GM23248 (cell line): ENCODE data around the gene TSPAN9. TPM values are rescaled to one million over a fixed set of nuclear protein-coding genes. Genes with fewer than 3 reads are reported as not detected.

Source experiments
- DNase-seq: peaks from one replicate; pipeline ENCODE4 v3.0.0-alpha.2; 2015
- H2AFZ ChIP-seq: fragments of 200-600 bp; sonication (generic); 2 replicates; pipeline ENCODE4 v1.6.1; 2016; ENCODE audit warnings: antibody characterized with exemption
- H3F3A ChIP-seq: fragments of 200-600 bp; sonication (generic); 2 replicates; pipeline ENCODE4 v1.6.1; 2016; ENCODE audit warnings: mild to moderate bottlenecking, antibody characterized with exemption, mixed run types; ENCODE audit not compliant: insufficient read depth
- H3K27ac ChIP-seq: fragments of 200-600 bp; sonication (generic); 2 replicates; pipeline ENCODE4 v1.5.1; 2016; ENCODE audit warnings: mild to moderate bottlenecking
- H3K27me3 ChIP-seq: fragments of 200-600 bp; sonication (generic); replicated peaks from 2 replicates; pipeline ENCODE4 v1.6.1; 2016; ENCODE audit warnings: mild to moderate bottlenecking; ENCODE audit not compliant: insufficient read depth
- H3K36me3 ChIP-seq: fragments of 200-600 bp; sonication (generic); 2 replicates; pipeline ENCODE4 v1.6.1; 2016; ENCODE audit warnings: low read depth, mild to moderate bottlenecking
- H3K4me1 ChIP-seq: fragments of 200-600 bp; sonication (generic); 2 replicates; pipeline ENCODE4 v1.6.1; 2016; ENCODE audit warnings: mild to moderate bottlenecking; ENCODE audit not compliant: insufficient read depth
- H3K4me2 ChIP-seq: fragments of 200-600 bp; sonication (generic); one replicate; pipeline ENCODE4 v1.6.1; 2016; ENCODE audit warnings: mild to moderate bottlenecking; ENCODE audit not compliant: unreplicated experiment
- H3K4me3 ChIP-seq: fragments of 200-600 bp; sonication (generic); 2 replicates; pipeline ENCODE4 v1.5.1; 2016; ENCODE audit warnings: mild to moderate bottlenecking
- H3K79me2 ChIP-seq: fragments of 200-600 bp; sonication (generic); 2 replicates; pipeline ENCODE4 v1.6.1; 2016; ENCODE audit warnings: mild to moderate bottlenecking; ENCODE audit not compliant: insufficient read depth
- H3K9ac ChIP-seq: fragments of 200-600 bp; sonication (generic); 2 replicates; pipeline ENCODE4 v1.6.1; 2016; ENCODE audit warnings: mild to moderate bottlenecking
- H3K9me2 ChIP-seq: fragments of 200-600 bp; sonication (generic); 2 replicates; pipeline ENCODE4 v1.6.1; 2016; ENCODE audit warnings: mixed run types, mild to moderate bottlenecking, moderate library complexity; ENCODE audit not compliant: insufficient read depth
- H3K9me3 ChIP-seq: fragments of 200-600 bp; sonication (generic); one replicate; pipeline ENCODE4 v1.6.1; 2017; ENCODE audit warnings: low read depth
- H4K20me1 ChIP-seq: fragments of 200-600 bp; sonication (generic); 2 replicates; pipeline ENCODE4 v1.6.0; 2016; ENCODE audit not compliant: insufficient read depth
- EZH2 ChIP-seq: fragments of 200-600 bp; sonication (generic); IDR thresholded peaks from 2 replicates; pipeline ENCODE4 v1.6.1; 2018; ENCODE audit warnings: antibody characterized with exemption, mild to moderate bottlenecking; ENCODE audit not compliant: insufficient read depth, poor library complexity, severe bottlenecking
- EZH2phosphoT487 ChIP-seq: fragments of 200-600 bp; sonication (generic); IDR thresholded peaks from 2 replicates; pipeline ENCODE4 v1.6.1; 2018; ENCODE audit warnings: antibody characterized with exemption, moderate library complexity, mild to moderate bottlenecking, low read depth; ENCODE audit not compliant: insufficient read depth
- WGBS, 2 experiments: methylation state at CpG; one replicate each; pipeline ENCODE4 v1.1.6; 2015 to 2017; ENCODE audit warnings: low lambda C conversion rate in 2 of 2, low coverage in 1 of 2; ENCODE audit errors: missing lambda C conversion rate in 2 of 2; 5-methylcytosine and 5-hydroxymethylcytosine counted together
- in situ Hi-C: fragments of 300-500 bp; cut with MboI; formaldehyde crosslinking; loops from 2 replicates; pipeline ENCODE4 v1.15.0; 2020
- polyA plus RNA-seq: library from polyadenylated mRNA; unstranded; fragments of >200 nt; fragmentation: Nextera tagmentation; extraction: Ambion mirVana; gene quantifications from 2 replicates; pipeline ENCODE4 v1.2.1, GENCODE V29; 2016
- total RNA-seq: library from RNA; depleted of rRNA; stranded (reverse); fragments of >200 nt; shearing (Covaris generic); gene quantifications from 2 replicates; pipeline ENCODE4 v1.2.3, GENCODE V29; 2014

Gene TSPAN9
- total and polyA plus RNA-seq, 2 experiments from 2014 or later: 9.5 to 14.4 TPM

- 88 to 89% methylated on average over 25 of the region's 25 CpGs for WGBS, 2 experiments
- H3K4me3 ChIP-seq: no peak overlapping the region
- DNase-seq: no peak
These were observed 64.5 kb downstream of the TSPAN9 start for GRCh38 chr12:3141339-3142321.

GRCh38 chr12:3142386-3142785, 65.2 kb downstream of the TSPAN9 start:
- no peak for TF ChIP-seq EZH2
- Histone ChIP-seq H3K9ac (no peak overlapping the region), H3K4me1 (peaks cover 3% of the 10 kb centered on the region; the same call in 1 of the 2 replicates), H3F3A (no peaks in the 10 kb centered on the region), H3K36me3 (no peaks in the 10 kb centered on the region), H3K27ac (no peak overlapping the region), H2AFZ (no peak overlapping the region), H3K79me2 (no peaks in the 10 kb centered on the region), H3K9me2 (no peaks in the 10 kb centered on the region), H3K27me3 (no peaks in the 10 kb centered on the region), H4K20me1 (no peaks in the 10 kb centered on the region), H3K4me2 (no peak overlapping the region), H3K9me3 (no peaks in the 10 kb centered on the region), H3K4me3 (no peak overlapping the region)
- no peak for DNase-seq
- in situ Hi-C loops: no loop called here
- WGBS, 2 experiments: 83 to 89% methylated on average over 13 to 14 of the region's 14 CpGs

More at GRCh38 chr12:3141339-3142321, 64.5 kb downstream of the TSPAN9 start:
- Histone ChIP-seq H3K27ac (no peak overlapping the region), H4K20me1 (no peaks in the 10 kb centered on the region), H3K4me1 (peaks cover 7% of the 10 kb centered on the region; the same call in 1 of the 2 replicates), H3K79me2 (no peaks in the 10 kb centered on the region), H3K36me3 (no peaks in the 10 kb centered on the region), H3K27me3 (no peaks in the 10 kb centered on the region), H3F3A (no peaks in the 10 kb centered on the region), H3K9me2 (no peaks in the 10 kb centered on the region), H3K9ac (no peak overlapping the region), H2AFZ (no peak overlapping the region), H3K4me2 (no peak overlapping the region), H3K9me3 (no peaks in the 10 kb centered on the region)
- in situ Hi-C loops: no loop called here
- TF ChIP-seq EZH2: no peak
- no peak for TF ChIP-seq EZH2phosphoT487

- Histone ChIP-seq H3K9ac (no peak overlapping the region), H3K27me3 (no peaks in the 10 kb centered on the region), H3K9me3 (no peaks in the 10 kb centered on the region), H3F3A (no peaks in the 10 kb centered on the region), H3K4me1 (peaks cover 3% of the 10 kb centered on the region), H2AFZ (no peak overlapping the region), H3K79me2 (no peaks in the 10 kb centered on the region), H3K36me3 (no peaks in the 10 kb centered on the region), H3K4me2 (no peak overlapping the region), H3K9me2 (no peaks in the 10 kb centered on the region), H3K4me3 (no peak overlapping the region), H4K20me1 (no peaks in the 10 kb centered on the region), H3K27ac (no peak overlapping the region)
- in situ Hi-C loops: no loop called here
- DNase-seq: no peak
- 88 to 94% methylated on average over 7 of the region's 7 CpGs for WGBS, 2 experiments
- TF ChIP-seq EZH2 (no peak), EZH2phosphoT487 (no peak)
These were observed 67.3 kb downstream of the TSPAN9 start for GRCh38 chr12:3144495-3144894.

- no peak overlapping the region for H3K9ac ChIP-seq
- no peaks in the 10 kb centered on the region for H3F3A ChIP-seq
- no peaks in the 10 kb centered on the region for H3K27me3 ChIP-seq
- WGBS, 2 experiments: 91 to 94% methylated on average over 13 of the region's 13 CpGs
- no peak overlapping the region for H3K4me3 ChIP-seq
- no peaks in the 10 kb centered on the region for H3K79me2 ChIP-seq
- H3K9me3 ChIP-seq: no peaks in the 10 kb centered on the region
- DNase-seq: no peak
- in situ Hi-C loops: no loop called here
- no peak overlapping the region for H2AFZ ChIP-seq
- no peaks in the 10 kb centered on the region for H4K20me1 ChIP-seq
- H3K36me3 ChIP-seq: no peaks in the 10 kb centered on the region
- TF ChIP-seq EZH2phosphoT487 (no peak), EZH2 (no peak)
- no peak overlapping the region for H3K27ac ChIP-seq
- no peak overlapping the region for H3K4me2 ChIP-seq
- H3K9me2 ChIP-seq: no peaks in the 10 kb centered on the region
- peaks cover 7% of the 10 kb centered on the region for H3K4me1 ChIP-seq
These were observed 67.9 kb downstream of the TSPAN9 start for GRCh38 chr12:3145033-3145432.
